CD4-positive, alpha-beta memory T cell (primary cell): ENCODE measurements around the gene WIZ. TPM values are rescaled to one million over a fixed set of nuclear protein-coding genes. Genes with fewer than 3 reads are reported as not detected.
A peak's percentile ranks its signal among the peaks of the same experiment; 100 is the strongest.
"Not testable (repeated sequence)": the region's sequence is repeated elsewhere in the genome, so short reads cannot be mapped to it uniquely, and the experiment has no call there.

Experiments
- CTCF ChIA-PET: fragments of 350-600 bp; sonication (Branson Sonifier 250); formaldehyde crosslinking; loops from one replicate; lab custom pipeline; 2021; ENCODE audit warnings: inconsistent platforms; ENCODE audit not compliant: partially characterized antibody; lab: Charles Lee
- POLR2A ChIA-PET: fragments of 350-600 bp; sonication (Branson Sonifier 250); formaldehyde crosslinking; loops from one replicate; lab custom pipeline; 2021; ENCODE audit not compliant: partially characterized antibody; lab: Charles Lee
- DNase-seq, 5 donors: peaks; one replicate each; pipeline versions ENCODE4 v3.0.0 to v3.0.0-alpha.2; 2020 to 2022; ENCODE audit warnings: mixed read lengths in 1 of 5
- H3K27ac ChIP-seq: one replicate; pipeline ENCODE4 v1.7.0; 2013; ENCODE audit warnings: low read depth, low read length
- H3K27me3 ChIP-seq: 2 replicates; pipeline ENCODE4 v1.7.0; 2013; ENCODE audit warnings: mild to moderate bottlenecking, low read length, moderate library complexity; ENCODE audit not compliant: insufficient read depth
- H3K36me3 ChIP-seq: 2 replicates; pipeline ENCODE4 v1.7.0; 2013; ENCODE audit warnings: mild to moderate bottlenecking, low read length, moderate library complexity; ENCODE audit not compliant: insufficient read depth
- H3K4me1 ChIP-seq: 2 replicates; pipeline ENCODE4 v1.7.0; 2013; ENCODE audit warnings: mild to moderate bottlenecking, low read length, moderate library complexity; ENCODE audit not compliant: insufficient read depth
- H3K4me3 ChIP-seq, 2 donors: one replicate each; pipeline ENCODE4 v1.7.0; 2013; ENCODE audit warnings: low read length in 2 of 2, mild to moderate bottlenecking in 1 of 2
- H3K9me3 ChIP-seq, 2 donors: one replicate each; pipeline ENCODE4 v1.7.0; 2013; ENCODE audit warnings: low read length in 2 of 2, control low read depth in 1 of 2; ENCODE audit not compliant: control insufficient read depth in 1 of 2
- H3K27ac Mint-ChIP-seq, 7 donors: one replicate each; pipeline ENCODE4 v1.8.0; 2020 to 2021; ENCODE audit warnings: mixed read lengths in 7 of 7, mild to moderate bottlenecking in 6 of 7, inconsistent platforms in 3 of 7, moderate library complexity in 3 of 7
- H3K27me3 Mint-ChIP-seq, 2 donors: one replicate each; pipeline ENCODE4 v1.8.0; 2020 to 2021; ENCODE audit warnings: mixed read lengths in 2 of 2
- H3K36me3 Mint-ChIP-seq, 2 donors: one replicate each; pipeline ENCODE4 v1.8.0; 2020 to 2021; ENCODE audit warnings: mixed read lengths in 2 of 2, inconsistent platforms in 1 of 2, mild to moderate bottlenecking in 1 of 2
- H3K4me1 Mint-ChIP-seq, 4 donors: one replicate each; pipeline ENCODE4 v1.8.0; 2020 to 2021; ENCODE audit warnings: mixed read lengths in 4 of 4, mild to moderate bottlenecking in 1 of 4
- H3K4me3 Mint-ChIP-seq, 8 donors: one replicate each; pipeline ENCODE4 v1.8.0; 2020 to 2021; ENCODE audit warnings: mixed read lengths in 8 of 8, mild to moderate bottlenecking in 7 of 8, moderate library complexity in 6 of 8, inconsistent platforms in 3 of 8
- H3K9me3 Mint-ChIP-seq, 8 donors: one replicate each; pipeline ENCODE4 v1.8.0; 2020 to 2021; ENCODE audit warnings: mixed read lengths in 8 of 8, mild to moderate bottlenecking in 5 of 8, inconsistent platforms in 3 of 8, moderate library complexity in 1 of 8
- intact Hi-C: fragments of 100-400 bp; cut with micrococcal nuclease; formaldehyde crosslinking; loops from one replicate; pipeline ENCODE4 v1.15.1; 2023
- polyA plus RNA-seq, 2 donors: library from polyadenylated mRNA; unstranded; fragments of 300-500 nt; fragmentation: Illumina TruSeq; gene quantifications; one replicate each; pipeline ENCODE4 v1.2.3, GENCODE V29; 2021
- total RNA-seq, 2 experiments: library from RNA; stranded (reverse); gene quantifications; one replicate each; pipeline ENCODE4 v1.2.3, GENCODE V29; 2021

The WIZ gene
- total and polyA plus RNA-seq, 4 experiments from 2014 or later = 0.03 to 30.0 (median 15.6) TPM

- peaks cover 25 to 54% (median 39%) of the 10 kb centered on the region in 4 donors for H3K4me1 Mint-ChIP-seq
- CTCF ChIA-PET = interaction anchor here (1.1 kb wide), 1 partner anchor 55 kb away, joined by 3 read pairs; no protein-coding TSS in a partner anchor
- peak overlapping the region in 3 of 7 donors; percentile 67 to 76 (median 71) for H3K27ac Mint-ChIP-seq
- H3K9me3 ChIP-seq, H3K9me3 Mint-ChIP-seq, H3K27me3 Mint-ChIP-seq, H3K36me3 Mint-ChIP-seq, H3K4me3 ChIP-seq, H3K27ac ChIP-seq, intact Hi-C loops, H3K36me3 ChIP-seq, H3K27me3 ChIP-seq: not testable (repeated sequence)
- DNase-seq = peak in 1 of 5 donors; percentile 15
- peaks cover 40% of the 10 kb centered on the region for H3K4me1 ChIP-seq
- POLR2A ChIA-PET = interaction anchor here (4.0 kb wide), 1 partner anchor 10 kb away, joined by 17 read pairs; no protein-coding TSS in a partner anchor
- peak overlapping the region in 5 of 8 donors; percentile 10 to 75 (median 33) for H3K4me3 Mint-ChIP-seq
These were observed 24.1 kb upstream of the WIZ start for GRCh38 chr19:15473821-15474220.

- peaks cover 42 to 61% (median 52%) of the 10 kb centered on the region in 4 donors for H3K4me1 Mint-ChIP-seq
- H3K27ac Mint-ChIP-seq = no peak overlapping the region
- H3K36me3 Mint-ChIP-seq = peaks cover 0 to 3% of the 10 kb centered on the region in 2 donors
- H3K9me3 Mint-ChIP-seq = no peaks in the 10 kb centered on the region
- H3K27me3 ChIP-seq = no peaks in the 10 kb centered on the region
- H3K9me3 ChIP-seq = no peaks in the 10 kb centered on the region
- peaks cover 50% of the 10 kb centered on the region for H3K4me1 ChIP-seq
- peak overlapping the region in 4 of 8 donors; percentile 25 to 51 (median 44) for H3K4me3 Mint-ChIP-seq
- H3K27ac ChIP-seq = no peak overlapping the region
- intact Hi-C loops = no loop called here
- CTCF ChIA-PET = interaction anchor here (9.7 kb wide), 1 partner anchor 81 kb away, joined by 106 read pairs; no protein-coding TSS in a partner anchor
- H3K4me3 ChIP-seq = no peak overlapping the region
- DNase-seq = no peak
- H3K27me3 Mint-ChIP-seq = no peaks in the 10 kb centered on the region
- no peaks in the 10 kb centered on the region for H3K36me3 ChIP-seq
- POLR2A ChIA-PET = interaction anchor here (1.4 to 4.0 kb wide), 2 partner anchors 8 to 22 kb away, joined by 3 to 17 read pairs; partner anchors contain the start of gene WIZ
These were observed 21.9 kb upstream of the WIZ start for GRCh38 chr19:15471639-15472101.

- Mint-ChIP-seq H3K4me3 (peak overlapping the region; percentile 82 to 92 (median 90)), H3K9me3 (no peaks in the 10 kb centered on the region), H3K27me3 (no peaks in the 10 kb centered on the region), H3K4me1 (peaks cover 44 to 62% (median 54%) of the 10 kb centered on the region in 4 donors), H3K36me3 (peaks cover 0 to 6% of the 10 kb centered on the region in 2 donors), H3K27ac (peak overlapping the region in 6 of 7 donors; percentile 42 to 97 (median 67))
- CTCF ChIA-PET = interaction anchor here (0.8 to 9.7 kb wide), 6 partner anchors 9 to 90 kb away, joined by 3 to 106 read pairs (median 4); partner anchors contain the start of genes AKAP8 and AKAP8L
- intact Hi-C loops = loop anchor here (5.0 kb wide), 1 partner anchor 43 kb away; no protein-coding TSS in a partner anchor
- no peaks in the 10 kb centered on the region for H3K27me3 ChIP-seq
- H3K36me3 ChIP-seq = no peaks in the 10 kb centered on the region
- POLR2A ChIA-PET = interaction anchor here (0.9 to 11.3 kb wide), 7 partner anchors 8 to 86 kb away, joined by 3 to 180 read pairs (median 7); partner anchors contain the start of gene WIZ
- peaks cover 62% of the 10 kb centered on the region for H3K4me1 ChIP-seq
- H3K9me3 ChIP-seq = no peaks in the 10 kb centered on the region
- peak in 1 of 5 donors; percentile 25 for DNase-seq
- no peak overlapping the region for H3K27ac ChIP-seq
- peak overlapping the region in 1 of 2 donors; percentile 57 for H3K4me3 ChIP-seq
These were observed 19.9 kb upstream of the WIZ start for GRCh38 chr19:15469513-15470297.

- H3K27me3 ChIP-seq = no peaks in the 10 kb centered on the region
- H3K36me3 ChIP-seq = no peaks in the 10 kb centered on the region
- intact Hi-C loops = loop anchor here (5.0 kb wide), 1 partner anchor 43 kb away; no protein-coding TSS in a partner anchor
- POLR2A ChIA-PET = interaction anchor here (0.6 to 11.3 kb wide), 12 partner anchors 8 to 87 kb away, joined by 3 to 180 read pairs (median 22); partner anchors contain the start of genes AKAP8L, PGLYRP2 and WIZ
- H3K4me3 ChIP-seq = no peak overlapping the region
- peaks cover 62% of the 10 kb centered on the region for H3K4me1 ChIP-seq
- H3K27ac Mint-ChIP-seq = peak overlapping the region; percentile 2 to 97 (median 61)
- peaks cover 47 to 67% (median 57%) of the 10 kb centered on the region in 4 donors for H3K4me1 Mint-ChIP-seq
- no peaks in the 10 kb centered on the region for H3K9me3 Mint-ChIP-seq
- H3K27ac ChIP-seq = no peak overlapping the region
- DNase-seq = no peak
- CTCF ChIA-PET = interaction anchor here (0.8 to 9.7 kb wide), 6 partner anchors 10 to 89 kb away, joined by 3 to 106 read pairs (median 4); partner anchors contain the start of genes AKAP8 and AKAP8L
- peaks cover 0 to 9% of the 10 kb centered on the region in 2 donors for H3K36me3 Mint-ChIP-seq
- no peaks in the 10 kb centered on the region for H3K27me3 Mint-ChIP-seq
- peak overlapping the region; percentile 72 to 92 (median 90) for H3K4me3 Mint-ChIP-seq
- H3K9me3 ChIP-seq = no peaks in the 10 kb centered on the region
These were observed 19.1 kb upstream of the WIZ start for GRCh38 chr19:15468675-15469512.

- Mint-ChIP-seq H3K4me1 (peaks cover 39 to 70% (median 52%) of the 10 kb centered on the region in 4 donors), H3K27me3 (no peaks in the 10 kb centered on the region), H3K9me3 (no peaks in the 10 kb centered on the region), H3K27ac (peak overlapping the region; percentile 72 to 97 (median 90)), H3K36me3 (peaks cover 7 to 18% of the 10 kb centered on the region in 2 donors), H3K4me3 (peak overlapping the region; percentile 45 to 92 (median 88))
- H3K4me3 ChIP-seq = no peak overlapping the region
- intact Hi-C loops = loop anchor here (1.0 to 5.0 kb wide), 4 partner anchors 35 to 89 kb away; no protein-coding TSS in a partner anchor
- no peak overlapping the region for H3K27ac ChIP-seq
- H3K27me3 ChIP-seq = no peaks in the 10 kb centered on the region
- peaks cover 64% of the 10 kb centered on the region for H3K4me1 ChIP-seq
- H3K9me3 ChIP-seq = no peaks in the 10 kb centered on the region
- no peaks in the 10 kb centered on the region for H3K36me3 ChIP-seq
- CTCF ChIA-PET = interaction anchor here (0.9 to 9.7 kb wide), 8 partner anchors 9 to 85 kb away, joined by 3 to 106 read pairs (median 5); partner anchors contain the start of gene AKAP8L
- POLR2A ChIA-PET = interaction anchor here (1.0 to 11.3 kb wide), 17 partner anchors 7 to 374 kb away, joined by 3 to 180 read pairs (median 10); partner anchors contain the start of genes AKAP8, AKAP8L, PGLYRP2 and WIZ
- DNase-seq = no peak
These were observed 18.0 kb upstream of the WIZ start for GRCh38 chr19:15467734-15468214.
